K562 (cell line): Measurements from ENCODE around the gene DNAH3. TPM values are rescaled to one million over a fixed set of nuclear protein-coding genes. Genes with fewer than 3 reads are reported as not detected.

ENCODE experiments used
- ARID3B ChIP-seq: fragments of 250-450 bp; sonication (Bioruptor Pico); IDR thresholded peaks from 2 replicates; pipeline ENCODE4 v1.4.0; 2020; ENCODE audit warnings: borderline replicate concordance
- CBX2 ChIP-seq: fragments of 200-600 bp; sonication (generic); IDR thresholded peaks from one replicate; pipeline ENCODE4 v1.6.1; 2012; ENCODE audit warnings: mild to moderate bottlenecking, low read length, inconsistent platforms; ENCODE audit not compliant: insufficient read depth, poor library complexity, severe bottlenecking
- MAFF ChIP-seq: IDR thresholded peaks from 2 replicates; pipeline ENCODE4 v1.6.1; 2012; ENCODE audit warnings: low read length, improper control_type of control experiment
- ZNF165 ChIP-seq: fragments of 250-450 bp; sonication (Bioruptor Pico); IDR thresholded peaks from 2 replicates; pipeline ENCODE4 v1.4.0; 2020; ENCODE audit warnings: borderline replicate concordance
- ZNF518B ChIP-seq: fragments of 250-450 bp; sonication (Bioruptor Pico); IDR thresholded peaks from 2 replicates; pipeline ENCODE4 v1.5.0; 2021; ENCODE audit warnings: mild to moderate bottlenecking, moderate library complexity
- ZNF655 ChIP-seq: fragments of 250-450 bp; sonication (Bioruptor Pico); IDR thresholded peaks from 2 replicates; pipeline ENCODE4 v1.5.0; 2021
- polyA plus RNA-seq, 8 experiments: library from polyadenylated mRNA; depleted of rRNA in 4 of 8; stranded (reverse) in 5 of 8; unstranded in 3 of 8; fragments of >200 nt; fragmentation: Nextera tagmentation in 2 of 8; fragmentation: Illumina TruSeq in 1 of 8; extraction: Ambion mirVana in 2 of 8; extraction: Trizol in 1 of 8; gene quantifications; 2 replicates each; pipeline versions ENCODE4 v1.2.1 to v1.2.3, GENCODE V29; 2011 to 2014; ENCODE audit warnings: inconsistent platforms in 1 of 8, missing spikeins in 1 of 8
- total RNA-seq, 7 experiments: library from RNA; depleted of rRNA in 6 of 7; stranded (reverse); fragments of >200 nt in 6 of 7; fragmentation: Illumina TruSeq in 2 of 7; extraction: Trizol in 2 of 7; gene quantifications; 2 replicates each; pipeline versions ENCODE4 v1.2.1 to v1.2.3, GENCODE V29; 2011 to 2021; ENCODE audit warnings: low replicate concordance in 1 of 7
- TF ChIP-seq, protein P1 (sequence below): fragments of 450-650 bp; IDR thresholded peaks from 2 replicates; pipeline ENCODE4 v1.6.1; 2016; ENCODE audit warnings: antibody characterized with exemption
- TF ChIP-seq, protein P2 (sequence below): fragments of 450-650 bp; formaldehyde crosslinking; IDR thresholded peaks from 2 replicates; pipeline ENCODE4 v1.4.0; 2022; ENCODE audit warnings: missing genetic modification characterization
- TF ChIP-seq, protein P3 (sequence below): fragments of 450-650 bp; IDR thresholded peaks from 2 replicates; pipeline ENCODE4 v1.6.1; 2014; ENCODE audit warnings: low read depth, mild to moderate bottlenecking, moderate library complexity, borderline replicate concordance
- TF ChIP-seq, protein P4 (sequence below): sonication (generic); formaldehyde crosslinking; IDR thresholded peaks from 2 replicates; pipeline ENCODE4 v1.8.1; 2023; ENCODE audit warnings: mild to moderate bottlenecking, missing genetic modification reagents

Gene DNAH3
- total and polyA plus RNA-seq, 9 of the 15 experiments (the other 6 are each of a cell fraction or from before 2014, with no cell fraction given): 0.32 to 0.84 (median 0.44) TPM

GRCh38 chr16:20944861-20945574 lies 205.6 kb downstream of the DNAH3 start (continued):
- TF ChIP-seq, protein P1, sequence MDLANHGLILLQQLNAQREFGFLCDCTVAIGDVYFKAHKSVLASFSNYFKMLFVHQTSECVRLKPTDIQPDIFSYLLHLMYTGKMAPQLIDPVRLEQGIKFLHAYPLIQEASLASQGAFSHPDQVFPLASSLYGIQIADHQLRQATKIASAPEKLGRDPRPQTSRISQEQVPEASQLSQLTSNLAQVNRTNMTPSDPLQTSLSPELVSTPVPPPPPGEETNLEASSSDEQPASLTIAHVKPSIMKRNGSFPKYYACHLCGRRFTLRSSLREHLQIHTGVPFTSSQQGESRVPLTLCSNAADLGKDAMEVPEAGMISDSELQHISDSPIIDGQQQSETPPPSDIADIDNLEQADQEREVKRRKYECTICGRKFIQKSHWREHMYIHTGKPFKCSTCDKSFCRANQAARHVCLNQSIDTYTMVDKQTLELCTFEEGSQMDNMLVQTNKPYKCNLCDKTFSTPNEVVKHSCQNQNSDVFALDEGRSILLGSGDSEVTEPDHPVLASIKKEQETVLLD: no peak
- TF ChIP-seq MAFF (no peak), ARID3B (peak; percentile 100), ZNF165 (CRISPR knock-in tag) (peak; percentile 100), CBX2 (no peak), ZNF655 (CRISPR knock-in tag) (peak; percentile 96), ZNF518B (CRISPR knock-in tag) (peak; percentile 95)
- TF ChIP-seq, protein P2, sequence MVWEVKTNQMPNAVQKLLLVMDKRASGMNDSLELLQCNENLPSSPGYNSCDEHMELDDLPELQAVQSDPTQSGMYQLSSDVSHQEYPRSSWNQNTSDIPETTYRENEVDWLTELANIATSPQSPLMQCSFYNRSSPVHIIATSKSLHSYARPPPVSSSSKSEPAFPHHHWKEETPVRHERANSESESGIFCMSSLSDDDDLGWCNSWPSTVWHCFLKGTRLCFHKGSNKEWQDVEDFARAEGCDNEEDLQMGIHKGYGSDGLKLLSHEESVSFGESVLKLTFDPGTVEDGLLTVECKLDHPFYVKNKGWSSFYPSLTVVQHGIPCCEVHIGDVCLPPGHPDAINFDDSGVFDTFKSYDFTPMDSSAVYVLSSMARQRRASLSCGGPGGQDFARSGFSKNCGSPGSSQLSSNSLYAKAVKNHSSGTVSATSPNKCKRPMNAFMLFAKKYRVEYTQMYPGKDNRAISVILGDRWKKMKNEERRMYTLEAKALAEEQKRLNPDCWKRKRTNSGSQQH (CRISPR knock-in tag): peak; percentile 100
- TF ChIP-seq, protein P3, sequence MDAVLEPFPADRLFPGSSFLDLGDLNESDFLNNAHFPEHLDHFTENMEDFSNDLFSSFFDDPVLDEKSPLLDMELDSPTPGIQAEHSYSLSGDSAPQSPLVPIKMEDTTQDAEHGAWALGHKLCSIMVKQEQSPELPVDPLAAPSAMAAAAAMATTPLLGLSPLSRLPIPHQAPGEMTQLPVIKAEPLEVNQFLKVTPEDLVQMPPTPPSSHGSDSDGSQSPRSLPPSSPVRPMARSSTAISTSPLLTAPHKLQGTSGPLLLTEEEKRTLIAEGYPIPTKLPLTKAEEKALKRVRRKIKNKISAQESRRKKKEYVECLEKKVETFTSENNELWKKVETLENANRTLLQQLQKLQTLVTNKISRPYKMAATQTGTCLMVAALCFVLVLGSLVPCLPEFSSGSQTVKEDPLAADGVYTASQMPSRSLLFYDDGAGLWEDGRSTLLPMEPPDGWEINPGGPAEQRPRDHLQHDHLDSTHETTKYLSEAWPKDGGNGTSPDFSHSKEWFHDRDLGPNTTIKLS: no peak
- TF ChIP-seq, protein P4, sequence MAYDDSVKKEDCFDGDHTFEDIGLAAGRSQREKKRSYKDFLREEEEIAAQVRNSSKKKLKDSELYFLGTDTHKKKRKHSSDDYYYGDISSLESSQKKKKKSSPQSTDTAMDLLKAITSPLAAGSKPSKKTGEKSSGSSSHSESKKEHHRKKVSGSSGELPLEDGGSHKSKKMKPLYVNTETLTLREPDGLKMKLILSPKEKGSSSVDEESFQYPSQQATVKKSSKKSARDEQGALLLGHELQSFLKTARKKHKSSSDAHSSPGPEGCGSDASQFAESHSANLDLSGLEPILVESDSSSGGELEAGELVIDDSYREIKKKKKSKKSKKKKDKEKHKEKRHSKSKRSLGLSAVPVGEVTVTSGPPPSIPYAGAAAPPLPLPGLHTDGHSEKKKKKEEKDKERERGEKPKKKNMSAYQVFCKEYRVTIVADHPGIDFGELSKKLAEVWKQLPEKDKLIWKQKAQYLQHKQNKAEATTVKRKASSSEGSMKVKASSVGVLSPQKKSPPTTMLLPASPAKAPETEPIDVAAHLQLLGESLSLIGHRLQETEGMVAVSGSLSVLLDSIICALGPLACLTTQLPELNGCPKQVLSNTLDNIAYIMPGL (CRISPR knock-in tag): no peak
